ENCODE measurements around the gene ZBTB12.

Gene ZBTB12

DNA sequence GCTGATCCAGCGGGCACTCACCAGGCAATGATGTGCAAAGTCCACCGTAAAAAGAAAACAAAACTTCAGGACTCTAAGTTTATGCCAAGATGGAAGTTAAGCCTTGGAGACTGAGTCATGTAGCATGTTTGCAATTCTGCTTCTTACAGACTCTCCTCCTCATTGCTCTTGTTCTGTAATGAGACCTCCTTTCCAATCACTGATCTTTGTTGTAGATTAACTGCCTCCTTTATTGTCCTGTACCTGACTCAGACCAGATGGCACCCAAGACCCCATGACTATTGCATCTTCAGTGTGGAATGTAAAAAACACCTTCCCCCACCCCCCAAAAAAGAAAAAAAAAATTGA lies 50.4 kb downstream of the ZBTB12 start:
- no peak for DNase-seq (ENCODE audit: low spot score)
- in situ Hi-C loops (cut with MboI; ENCODE audit: low pct_unique_long_range_greater_than_20kb, low sequenced_read_pairs, unreplicated experiment), result no loop called here
- TF ChIP-seq CTCF (IDR thresholded peaks at IDR 0.05; ENCODE audit: extremely low read depth, insufficient read depth, missing control alignments), result no peak

DNA sequence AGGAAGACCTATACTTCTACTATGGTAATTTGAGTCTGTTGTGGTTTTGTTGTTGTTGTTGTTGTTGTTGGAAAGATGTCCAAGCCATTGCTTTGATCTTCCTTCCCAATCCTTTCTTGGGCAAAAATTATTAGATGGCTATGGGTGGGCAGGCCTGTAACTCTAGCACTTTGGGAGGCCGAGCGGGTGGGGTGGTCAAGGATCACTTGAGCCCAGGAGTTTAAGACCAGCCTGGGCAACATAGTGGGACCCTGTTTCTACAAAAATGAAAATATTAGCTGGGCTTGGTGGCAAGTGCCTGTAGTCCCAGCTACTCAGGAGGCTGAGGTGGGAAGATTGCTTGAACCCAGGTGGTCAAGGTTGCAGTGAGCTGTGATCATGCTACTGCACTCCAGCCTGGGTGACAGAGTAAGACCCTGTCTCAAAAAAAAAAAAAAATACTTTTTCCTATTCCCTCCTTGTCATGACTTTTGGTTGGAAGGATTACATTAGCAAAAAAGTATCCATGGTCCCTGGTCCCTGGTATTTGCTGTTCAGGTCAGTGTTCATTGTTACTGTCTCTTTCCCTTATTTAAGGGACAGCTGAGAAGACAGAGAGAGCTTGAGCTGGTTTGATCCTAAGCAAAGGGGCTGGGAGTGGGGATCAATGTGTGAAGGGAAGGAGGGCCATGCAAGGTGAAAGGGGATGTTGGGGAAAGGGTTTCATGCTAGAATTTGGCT lies 51.0 kb downstream of the ZBTB12 start:
- no peak for TF ChIP-seq CTCF (IDR thresholded peaks at IDR 0.05; ENCODE audit: extremely low read depth, insufficient read depth, missing control alignments)
- in situ Hi-C loops (cut with MboI; ENCODE audit: low pct_unique_long_range_greater_than_20kb, low sequenced_read_pairs, unreplicated experiment), result no loop called here

More for the DNA sequence above, 51.0 kb downstream of the ZBTB12 start:
- DNase-seq (ENCODE audit: low spot score), result no peak
